GM19043 (cell line): ENCODE data around the gene PRKAR1B.

Source experiments
- ATAC-seq: cut with Tn5 transposase; IDR thresholded peaks from one replicate; pipeline ENCODE4 v1.9.1; 2021; ENCODE audit warnings: low read depth; ENCODE audit not compliant: unreplicated experiment

The PRKAR1B gene

GRCh38 chr7:516606-517456 lies 210.2 kb downstream of the PRKAR1B start:
- no peak for ATAC-seq

DNA sequence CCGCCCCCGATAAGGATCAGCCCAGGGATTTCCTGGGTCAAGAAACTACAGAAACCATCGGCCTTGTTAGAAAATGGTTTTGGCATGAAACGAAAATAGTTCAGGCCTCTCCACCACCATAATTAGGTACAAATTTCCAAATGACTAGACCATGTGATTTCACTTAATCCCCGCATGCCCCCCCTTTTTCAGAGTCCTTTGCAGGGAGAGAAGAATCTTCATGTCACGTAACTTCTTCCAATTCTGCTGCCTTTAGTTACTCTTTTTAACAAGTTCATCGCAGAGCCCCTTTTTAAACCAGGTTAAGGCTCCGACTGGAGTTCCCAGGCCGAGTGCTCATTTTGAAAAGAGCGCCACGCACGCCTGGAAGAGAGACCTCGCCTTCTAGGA lies 210.9 kb downstream of the PRKAR1B start:
- ATAC-seq: no peak

GRCh38 chr7:515628-516027 lies 211.5 kb downstream of the PRKAR1B start:
- ATAC-seq: no peak

DNA sequence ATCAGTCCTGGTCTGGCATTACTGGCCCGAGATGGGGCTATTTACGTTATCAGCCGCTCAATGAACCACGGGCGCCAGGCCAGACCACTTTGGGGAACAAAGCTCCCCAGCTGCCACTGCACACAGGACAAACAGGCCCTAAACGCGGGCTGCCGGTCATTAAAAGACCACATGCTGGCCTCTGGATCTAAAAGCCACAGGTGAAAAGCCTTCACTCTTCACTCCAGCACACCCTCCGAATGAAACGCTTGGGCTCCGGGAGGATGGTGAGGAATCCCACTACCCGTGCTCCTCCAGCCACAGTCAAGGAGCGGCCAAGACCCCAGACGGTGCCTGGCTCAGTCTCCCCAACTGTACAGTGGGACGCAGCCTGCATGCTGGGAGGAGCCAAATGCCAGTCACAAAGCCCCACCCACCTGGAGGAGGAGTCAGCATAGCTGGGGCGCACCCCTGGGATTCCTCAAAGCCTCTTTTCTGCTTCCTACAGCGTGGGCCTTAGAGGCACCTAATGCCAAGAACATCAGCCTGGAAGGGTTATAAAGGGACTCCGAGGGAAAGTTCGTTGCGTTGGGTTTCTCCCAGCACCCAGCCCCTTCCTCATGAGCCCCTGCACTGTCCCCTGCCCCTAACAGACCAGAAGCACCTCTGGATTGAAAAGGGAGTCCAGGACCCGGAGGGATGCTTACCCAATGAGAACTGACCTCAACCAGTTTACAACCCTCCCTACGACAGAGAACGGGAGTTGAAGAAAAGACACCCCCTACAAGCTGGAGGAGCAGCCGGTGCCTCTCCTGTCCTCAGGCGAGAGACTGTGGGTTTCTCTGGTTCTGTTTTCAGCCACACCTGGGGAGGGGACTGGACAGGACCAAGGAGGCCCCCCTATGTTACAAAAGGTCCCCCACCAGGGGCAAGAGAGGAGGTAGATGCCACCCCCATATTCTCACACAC lies 212.2 kb downstream of the PRKAR1B start:
- ATAC-seq: no peak

DNA sequence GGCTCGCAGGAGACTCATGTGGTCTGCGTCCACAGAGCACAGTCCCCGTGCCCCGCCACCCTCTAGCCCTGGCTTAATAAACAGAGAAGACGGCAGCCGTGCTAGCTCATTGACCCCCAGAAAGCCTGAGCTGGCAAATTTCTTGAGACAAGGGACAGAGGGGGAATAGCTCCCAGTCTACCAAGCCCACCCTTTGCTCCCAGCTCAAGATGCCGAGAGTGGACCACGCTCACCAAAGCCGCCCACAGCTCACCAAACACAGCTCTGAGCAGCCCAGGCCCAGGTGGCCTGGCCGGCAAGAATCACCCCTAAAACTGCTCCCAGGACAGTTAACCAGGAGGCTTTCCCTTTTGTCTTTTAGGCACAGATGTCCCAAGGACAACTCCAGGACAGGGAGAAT lies 212.8 kb downstream of the PRKAR1B start:
- no peak for ATAC-seq

DNA sequence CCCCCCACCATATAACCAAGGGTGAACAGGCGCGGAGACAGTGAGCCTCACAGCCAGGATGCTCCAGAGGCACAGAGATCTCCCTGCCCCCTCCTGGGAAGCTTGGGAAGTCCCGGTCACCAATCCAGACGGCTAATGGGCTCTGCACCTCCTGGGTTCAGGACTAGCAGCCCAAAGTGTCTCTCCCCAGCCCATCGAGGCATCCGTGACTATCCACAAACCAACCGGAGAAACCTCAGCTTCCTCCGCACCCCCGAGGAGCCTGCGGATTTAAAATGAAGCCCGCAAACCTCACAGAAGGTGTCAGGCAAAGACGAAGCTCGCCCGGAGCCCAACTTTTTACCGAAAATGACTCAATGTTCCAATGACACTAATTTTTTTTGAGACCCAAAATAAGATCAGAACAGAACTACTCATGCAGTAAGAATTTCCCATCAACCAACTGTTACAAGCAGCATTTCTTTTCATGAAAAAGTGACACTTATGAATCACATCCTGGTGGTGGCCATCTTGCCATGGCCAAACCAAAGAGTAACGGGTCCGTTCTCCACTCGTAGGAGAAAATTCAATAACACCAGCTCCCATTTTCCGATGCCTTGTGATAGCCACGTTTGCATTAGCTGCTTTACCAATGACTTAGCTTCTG lies 213.4 kb downstream of the PRKAR1B start:
- ATAC-seq: no peak

- no peak for ATAC-seq
Observed at GRCh38 chr7:512541-513311, 214.4 kb downstream of the PRKAR1B start.

- no peak for ATAC-seq
Observed at GRCh38 chr7:512146-512510, 215.0 kb downstream of the PRKAR1B start.

- no peak for ATAC-seq
Observed at GRCh38 chr7:511476-512145, 215.5 kb downstream of the PRKAR1B start.

GRCh38 chr7:510782-511281 lies 216.2 kb downstream of the PRKAR1B start:
- no peak for ATAC-seq

GRCh38 chr7:510131-510481 lies 217.0 kb downstream of the PRKAR1B start:
- no peak for ATAC-seq

- no peak for ATAC-seq
Observed at GRCh38 chr7:509426-510130, 217.5 kb downstream of the PRKAR1B start.

DNA sequence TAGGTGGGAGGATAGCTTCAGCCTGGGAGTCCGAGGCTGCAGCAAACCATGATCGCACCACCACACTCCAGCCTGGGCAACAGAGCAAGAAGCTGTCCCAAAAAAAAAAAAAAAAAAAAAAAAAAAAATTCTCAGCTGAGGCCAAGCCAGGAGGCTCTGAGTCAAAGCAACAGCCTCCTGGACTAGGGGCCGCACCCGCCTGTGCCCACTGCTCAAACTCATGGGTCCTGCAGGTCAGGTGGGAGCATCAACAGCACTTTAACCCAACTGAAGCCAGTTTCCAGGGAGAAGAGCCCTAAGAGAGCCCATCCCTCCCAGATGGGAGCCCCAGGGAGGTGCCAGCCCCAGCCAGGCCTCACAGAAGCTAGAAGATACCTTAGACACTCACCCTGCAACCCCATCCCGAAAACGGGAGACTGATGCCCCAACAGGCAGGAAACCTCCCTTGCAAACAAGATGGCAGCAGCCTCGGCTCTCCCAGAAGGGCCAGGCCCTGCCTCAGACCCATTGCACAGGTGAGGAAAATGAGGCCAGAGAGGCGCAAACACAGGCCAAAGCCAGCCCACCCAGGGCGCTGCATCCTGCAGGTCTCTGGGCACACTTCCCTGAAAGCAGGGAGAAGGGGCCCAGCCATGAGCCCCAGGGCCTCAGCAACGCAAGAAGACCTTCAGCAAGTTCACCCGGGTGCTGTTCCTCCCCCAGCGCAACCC lies 218.5 kb downstream of the PRKAR1B start:
- ATAC-seq: no peak

DNA sequence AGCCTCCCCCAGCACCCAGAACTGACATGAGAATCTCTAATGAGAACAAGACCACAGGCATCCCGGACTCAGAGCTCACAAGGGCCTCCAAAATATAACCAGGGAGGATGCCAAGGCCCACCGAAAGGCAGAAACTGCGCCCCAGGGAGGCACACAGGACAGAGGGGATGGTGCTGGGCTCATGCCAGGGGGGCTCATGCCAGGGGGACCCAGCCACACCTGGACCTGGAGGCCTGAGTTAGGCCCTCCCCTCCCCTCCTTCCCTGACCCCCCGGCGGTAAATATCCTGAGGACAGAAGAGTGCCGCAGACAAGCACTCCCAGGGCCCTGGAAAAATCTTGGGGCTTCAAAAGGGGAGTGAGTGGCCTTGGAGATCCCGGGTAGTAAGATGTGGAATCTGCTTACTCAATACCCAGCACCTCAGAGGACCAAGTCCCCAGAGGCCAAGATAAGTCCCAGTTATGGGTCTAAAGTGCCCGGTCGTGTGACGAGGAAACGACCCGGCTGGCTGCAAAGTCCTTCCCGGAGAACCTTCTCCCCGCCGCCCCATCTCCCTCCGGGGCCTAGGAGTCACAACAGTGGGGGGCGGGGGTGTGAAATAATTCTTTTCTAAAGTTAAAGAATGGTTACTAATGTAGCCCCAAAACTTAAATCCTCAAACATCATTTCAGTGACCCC lies 219.3 kb downstream of the PRKAR1B start:
- no peak for ATAC-seq

DNA sequence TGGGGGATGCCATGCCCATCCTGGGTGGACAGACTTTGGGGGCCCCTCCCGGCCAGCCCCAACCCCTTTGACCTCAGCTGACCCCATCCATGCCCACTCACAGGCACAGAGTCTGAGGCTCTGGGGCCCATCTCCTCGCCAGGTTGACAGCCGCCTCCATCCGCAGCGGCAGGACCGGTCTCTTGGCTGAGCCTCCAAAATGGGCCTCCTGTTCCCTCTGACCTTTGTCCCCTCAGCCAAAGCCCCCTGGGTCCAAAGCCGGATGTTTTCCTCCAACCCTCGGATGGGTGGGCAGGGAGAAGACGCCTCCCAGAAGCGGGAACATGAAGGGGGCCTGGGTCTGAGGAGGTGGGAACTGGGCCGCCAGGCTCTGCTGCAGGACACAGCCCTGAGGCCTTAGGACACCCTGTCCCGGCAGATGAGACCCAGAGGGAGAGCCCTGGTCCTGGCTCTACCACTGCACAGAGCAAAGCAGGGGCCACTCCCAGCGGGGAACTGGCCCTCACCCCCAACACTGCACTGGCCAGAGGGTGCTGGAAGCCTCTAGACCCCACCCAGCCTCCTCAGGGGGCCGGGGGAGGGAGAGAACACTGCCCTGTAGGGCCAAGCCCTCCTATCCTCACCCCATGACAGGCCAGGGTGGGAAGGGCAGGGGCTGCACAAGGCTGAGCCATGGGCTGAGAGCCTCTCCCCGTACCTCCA lies 220.0 kb downstream of the PRKAR1B start:
- no peak for ATAC-seq

DNA sequence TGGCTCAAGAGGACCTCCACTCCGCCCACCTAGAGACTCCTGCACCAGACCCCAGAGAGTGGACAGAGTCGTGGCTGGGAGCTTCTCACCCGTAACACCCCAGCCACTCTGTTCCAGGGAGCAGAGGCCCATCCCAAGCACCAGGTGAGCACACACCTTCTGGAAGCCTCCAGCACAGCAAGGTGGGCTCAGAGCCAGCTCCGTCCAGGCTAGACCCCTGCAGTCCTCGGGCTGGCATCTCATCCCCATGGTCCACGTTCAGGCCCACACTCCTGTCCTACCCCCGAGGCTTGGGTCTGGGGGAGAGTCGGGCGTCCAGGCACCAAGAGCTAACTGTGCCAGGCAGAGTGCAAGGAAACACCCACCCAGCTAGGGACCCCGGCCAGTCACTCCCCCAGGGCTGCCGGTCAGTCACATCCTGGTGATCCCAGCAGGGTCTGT lies 220.7 kb downstream of the PRKAR1B start:
- no peak for ATAC-seq

GRCh38 chr7:505171-505570 lies 221.9 kb downstream of the PRKAR1B start:
- no peak for ATAC-seq
